ENCODE data around the gene SF3A1.

GRCh38 chr22:30296324-30296723, 60.4 kb downstream of the SF3A1 start:
- TF ChIP-seq TSC22D4 (tag; IDR thresholded peaks at IDR 0.05) (no peak), PTBP1 (IDR thresholded peaks at IDR 0.05; ENCODE audit: low read depth, low read length) (no peak), NFRKB (IDR thresholded peaks at IDR 0.05; ENCODE audit: low read depth) (no peak), CHD2 (IDR thresholded peaks at IDR 0.05; ENCODE audit: low read depth, low read length) (no peak), MYNN (IDR thresholded peaks at IDR 0.05) (no peak), MYNN (CRISPR knock-in tag; IDR thresholded peaks at IDR 0.05) (no peak), EZH2 (IDR thresholded peaks at IDR 0.05; ENCODE audit: borderline replicate concordance, low read depth, low read length) (no peak)

Measured in K562 (cell line).